ENCODE results near the gene NIT2.
"Not testable (repeated sequence)": the region's sequence is repeated elsewhere in the genome, so short reads cannot be mapped to it uniquely, and the experiment has no call there.

The NIT2 gene, protein sequence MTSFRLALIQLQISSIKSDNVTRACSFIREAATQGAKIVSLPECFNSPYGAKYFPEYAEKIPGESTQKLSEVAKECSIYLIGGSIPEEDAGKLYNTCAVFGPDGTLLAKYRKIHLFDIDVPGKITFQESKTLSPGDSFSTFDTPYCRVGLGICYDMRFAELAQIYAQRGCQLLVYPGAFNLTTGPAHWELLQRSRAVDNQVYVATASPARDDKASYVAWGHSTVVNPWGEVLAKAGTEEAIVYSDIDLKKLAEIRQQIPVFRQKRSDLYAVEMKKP

DNA sequence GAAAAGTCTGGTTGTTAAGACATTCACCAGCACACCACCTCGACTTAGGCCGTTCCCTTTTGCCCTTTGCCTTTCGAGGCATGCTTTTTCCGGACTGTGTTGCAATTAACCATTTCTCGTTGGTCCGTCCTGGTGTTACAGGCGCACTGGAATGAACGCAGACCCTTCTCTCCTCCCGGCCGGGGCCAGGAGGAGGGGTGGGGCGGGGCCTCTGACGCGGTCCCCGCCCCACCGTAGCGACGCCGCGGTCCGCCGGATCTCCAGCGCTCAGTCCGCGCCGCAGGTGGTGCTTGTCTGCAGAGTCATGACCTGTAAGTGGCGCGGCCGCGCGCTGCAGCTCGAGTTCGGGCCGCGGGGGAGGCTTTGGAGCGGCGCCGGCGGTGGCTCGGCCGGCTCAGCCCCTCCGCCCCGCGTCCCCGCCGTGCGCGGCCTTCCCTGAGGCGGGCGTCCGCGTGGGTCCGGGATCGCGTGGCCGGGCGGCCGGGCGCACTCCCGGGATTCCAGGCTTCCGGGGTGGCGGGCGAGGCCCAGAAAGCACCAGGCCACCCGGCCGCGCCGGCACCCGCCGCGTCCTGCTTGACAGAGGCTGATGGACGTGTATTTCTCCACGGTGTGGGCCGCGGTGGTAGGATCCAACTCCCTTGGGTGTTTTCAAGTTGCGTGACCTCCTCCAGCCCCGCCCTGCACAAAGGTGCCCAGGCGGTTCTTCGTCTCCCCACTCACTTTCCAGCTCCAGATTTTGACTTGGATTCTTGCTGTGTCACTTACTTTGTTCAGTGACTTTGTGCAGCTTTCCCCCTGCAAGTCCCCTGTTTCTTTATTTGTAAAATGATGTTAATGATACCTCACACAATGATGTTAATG is at the start of gene NIT2:
TSS of gene NIT2 (plus strand) at position 270 of the 864 bp plus-strand sequence. CDS start at position 305, 35 bp downstream.
- peak; percentile 67 for DNase-seq

DNA sequence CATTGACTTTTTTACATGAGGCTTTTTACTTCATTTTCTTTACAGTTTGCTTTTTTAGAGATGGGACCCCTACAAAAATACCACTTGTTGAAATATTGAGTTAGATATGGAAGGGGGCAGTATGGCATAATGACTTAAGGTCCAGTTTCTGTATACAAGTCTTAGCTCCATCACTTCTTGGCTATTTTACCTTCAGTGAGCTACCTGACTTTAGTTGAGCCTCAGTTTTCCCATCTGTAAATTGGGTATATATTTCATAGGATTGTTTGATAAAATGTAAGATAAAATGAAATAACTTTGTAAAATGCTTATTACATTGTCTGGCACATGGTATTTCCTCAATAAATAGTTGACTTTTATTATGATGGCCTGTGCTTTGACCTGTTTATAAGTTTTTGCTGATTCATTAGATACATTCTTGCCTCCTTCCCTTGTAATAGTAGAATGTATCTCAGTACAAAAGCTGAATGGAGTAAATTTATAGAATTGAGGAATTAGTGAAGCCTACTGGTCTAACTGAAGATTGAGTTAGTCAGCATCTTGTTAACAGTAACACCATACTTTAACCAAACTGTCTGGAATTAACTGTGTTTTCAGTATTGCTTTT is 46.2 kb upstream of the NIT2 start:
- DNase-seq = no peak

DNA sequence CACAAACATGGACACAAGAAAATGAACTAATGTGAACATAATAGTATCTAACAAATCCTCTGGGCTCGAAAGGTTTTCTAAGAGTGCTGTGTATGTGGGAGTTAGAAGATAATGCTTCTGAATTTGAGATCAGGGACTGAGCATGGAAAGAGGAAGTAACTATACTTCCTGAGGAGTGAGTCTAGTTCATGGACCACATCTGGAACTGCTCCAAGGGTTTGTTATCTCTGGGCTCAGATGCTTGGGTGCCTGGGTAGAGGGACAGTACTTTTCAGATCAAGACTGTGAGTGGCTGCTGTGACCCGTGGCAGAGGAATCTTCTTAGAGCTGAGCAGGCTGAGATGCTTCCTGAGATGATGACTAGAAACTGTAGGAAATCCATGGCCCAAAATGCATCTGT is 45.2 kb upstream of the NIT2 start:
- no peak for DNase-seq

DNA sequence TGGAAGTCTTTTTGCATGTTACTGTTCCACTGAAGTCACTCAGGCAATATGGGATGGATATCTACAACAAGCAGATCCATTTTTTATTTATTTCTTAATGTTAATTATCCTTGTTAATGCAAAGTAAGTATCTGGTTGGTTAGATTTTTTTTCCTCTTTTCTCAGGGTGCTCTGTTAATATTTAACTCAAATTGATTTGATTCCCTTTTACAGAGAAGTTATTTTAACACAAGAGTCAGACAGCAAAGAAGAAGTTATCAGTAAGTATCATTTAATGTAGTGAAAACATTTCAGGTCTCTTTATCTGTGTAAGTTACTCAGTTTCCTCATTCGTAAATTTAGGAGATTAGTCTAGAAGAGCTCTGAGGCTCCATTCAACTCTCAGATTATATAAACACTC is 39.5 kb upstream of the NIT2 start:
- DNase-seq = no peak

DNA sequence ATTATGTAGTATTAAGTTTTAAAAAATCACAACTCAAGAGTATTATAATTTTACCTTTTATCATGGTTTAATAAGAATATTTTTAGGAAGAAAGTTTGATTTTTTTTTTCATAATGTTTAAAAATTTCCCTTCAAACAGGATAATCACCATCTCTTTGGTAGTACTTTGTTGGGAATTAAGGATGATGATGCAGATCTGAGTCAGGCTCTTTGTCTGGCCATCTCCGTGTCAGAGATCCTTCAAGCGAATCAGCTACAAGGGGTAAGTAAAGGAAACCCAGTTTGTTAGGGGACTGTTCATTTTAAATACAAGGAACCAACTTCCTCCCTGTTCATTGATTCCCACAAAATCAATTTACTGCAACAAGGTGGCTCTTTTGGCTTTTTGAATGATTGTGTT is 36.8 kb upstream of the NIT2 start:
- no peak for DNase-seq

DNA sequence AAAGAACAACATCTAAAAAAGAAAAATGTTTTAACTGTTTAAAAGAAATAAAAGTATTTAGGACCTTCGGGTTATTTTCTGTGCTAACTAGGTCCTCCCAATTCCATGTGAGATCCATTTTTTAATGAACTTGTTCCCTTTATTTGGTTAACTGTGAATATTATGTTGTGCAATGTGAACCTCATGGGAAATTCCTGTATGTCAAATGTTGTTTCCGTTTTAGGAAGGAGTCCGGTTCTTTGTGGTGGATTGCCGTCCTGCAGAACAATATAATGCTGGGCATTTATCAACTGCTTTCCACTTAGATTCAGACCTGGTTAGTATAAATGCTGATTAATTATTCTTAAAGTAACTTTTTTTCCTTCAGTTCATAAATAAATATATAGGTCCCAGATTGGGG is 35.5 kb upstream of the NIT2 start:
- DNase-seq = no peak

DNA sequence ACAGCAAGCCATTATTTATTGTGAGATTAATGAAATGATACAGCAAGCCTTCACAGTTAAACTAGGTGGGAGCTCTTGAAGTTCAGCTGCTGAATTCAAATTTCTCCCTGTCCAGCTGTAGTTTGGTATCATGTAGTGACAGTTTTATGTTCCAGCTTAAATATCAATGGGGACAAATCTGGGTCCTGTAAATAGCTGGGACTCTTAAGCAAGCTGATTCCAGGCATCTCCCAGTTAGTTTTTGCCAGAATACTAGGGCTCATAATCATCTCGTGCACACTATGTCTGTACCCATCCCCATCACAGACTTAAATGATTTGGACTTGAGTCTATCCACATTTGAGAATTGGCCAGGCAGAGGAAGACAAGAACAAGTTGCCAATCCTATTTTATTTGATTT is 27.9 kb upstream of the NIT2 start:
- DNase-seq = no peak

DNA sequence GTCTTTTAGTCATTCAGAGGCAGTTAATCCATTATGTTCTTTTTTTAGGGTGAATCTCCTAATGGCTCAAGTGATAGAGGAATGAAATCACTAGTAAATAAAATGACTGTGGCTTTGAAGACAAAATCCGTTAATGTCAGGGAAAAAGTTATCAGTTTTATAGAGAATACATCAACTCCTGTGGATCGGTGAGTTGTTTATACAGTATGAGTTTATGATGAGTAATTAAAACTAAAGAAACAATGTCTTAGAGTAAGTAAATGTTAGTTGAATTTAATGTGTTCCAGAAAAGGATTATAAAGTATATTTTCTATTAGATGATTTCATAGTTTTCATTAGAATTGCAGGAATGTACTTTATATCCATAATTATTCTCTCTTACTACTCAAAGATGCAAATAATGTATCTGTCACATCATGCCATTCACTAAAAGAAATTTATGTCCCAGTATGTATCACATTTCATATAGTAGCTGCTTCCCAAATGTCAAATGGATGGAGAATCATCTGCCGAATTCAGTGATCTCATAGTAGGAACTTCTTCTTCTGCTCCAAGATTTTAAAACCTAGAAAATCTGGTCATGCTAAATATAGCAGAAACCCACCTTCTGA is 24.1 kb upstream of the NIT2 start:
- no peak for DNase-seq

DNA sequence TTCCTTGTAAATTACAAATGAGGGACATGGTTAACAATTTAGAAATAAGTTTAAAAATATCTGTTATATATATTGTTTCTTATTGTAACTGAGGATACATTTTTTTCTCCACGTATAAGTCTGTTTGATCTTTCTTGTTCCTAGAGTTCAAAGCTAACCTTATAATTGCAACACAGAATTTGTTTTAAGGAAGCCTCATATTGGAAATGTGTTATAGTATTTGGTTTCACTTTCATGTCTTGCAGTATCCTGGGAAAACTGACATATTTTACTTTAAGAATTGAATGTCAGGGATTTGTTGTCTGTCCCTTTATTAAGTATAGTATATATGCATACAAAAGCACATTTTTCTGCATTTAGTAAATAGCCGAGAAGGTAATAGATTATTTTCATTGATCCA is 23.5 kb upstream of the NIT2 start:
- no peak for DNase-seq

DNA sequence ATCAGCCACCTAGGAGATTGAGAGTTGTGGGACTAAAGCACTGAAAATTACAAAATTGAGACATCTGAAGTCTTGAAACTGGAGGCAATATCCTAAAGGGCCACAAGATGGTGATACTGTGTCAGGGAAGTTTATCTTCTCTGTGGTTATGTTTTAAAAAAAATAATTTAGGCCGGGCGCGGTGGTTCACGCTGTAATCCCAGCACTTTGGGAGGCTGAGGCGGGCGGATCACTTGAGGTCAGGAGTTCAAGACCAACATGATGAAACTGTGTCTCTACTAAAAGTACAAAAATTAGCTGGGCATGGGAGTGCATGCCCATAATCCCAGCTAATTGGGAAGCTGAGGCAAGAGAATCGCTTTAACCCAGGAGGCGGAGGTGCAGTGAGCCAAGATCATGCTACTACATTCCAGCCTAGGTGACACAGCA is 17.9 kb upstream of the NIT2 start:
- DNase-seq = peak; percentile 13

DNA sequence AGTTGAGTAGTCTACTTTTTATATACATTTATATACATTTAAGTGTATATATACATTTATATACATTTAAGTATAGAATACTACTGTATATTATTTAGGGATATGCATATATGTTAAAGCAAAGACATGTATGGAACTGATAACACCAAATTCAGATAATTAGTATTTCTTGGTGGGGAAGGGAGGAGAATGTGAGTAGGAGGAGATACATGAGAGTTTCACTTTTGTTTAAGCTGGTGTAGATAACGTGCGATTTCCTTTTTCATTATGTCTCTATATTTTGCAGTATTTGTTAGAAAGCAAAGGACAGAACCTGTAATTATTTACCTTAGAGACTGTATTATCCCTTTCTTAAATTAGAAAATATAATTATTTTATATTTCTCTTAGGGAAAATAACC is 16.6 kb upstream of the NIT2 start:
- DNase-seq = no peak

DNA sequence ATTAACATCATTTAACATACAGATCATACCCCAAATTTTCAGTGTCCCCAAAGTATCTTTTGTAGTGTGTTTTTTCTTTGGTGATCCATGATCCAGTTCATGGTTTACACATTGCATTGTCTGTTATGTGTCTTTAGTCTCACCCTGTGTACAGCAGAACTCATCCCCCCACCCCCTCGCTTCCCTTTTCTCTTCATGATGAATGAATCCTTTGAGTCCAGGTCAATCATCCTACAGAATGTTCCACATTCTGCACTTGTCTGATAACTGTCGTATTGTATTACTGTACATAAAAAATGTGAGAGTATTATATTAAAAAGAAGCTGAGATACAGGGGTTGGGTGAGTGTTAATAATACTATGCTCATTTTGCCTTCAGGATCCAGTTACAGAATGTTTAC is 14.6 kb upstream of the NIT2 start:
- DNase-seq = no peak

DNA sequence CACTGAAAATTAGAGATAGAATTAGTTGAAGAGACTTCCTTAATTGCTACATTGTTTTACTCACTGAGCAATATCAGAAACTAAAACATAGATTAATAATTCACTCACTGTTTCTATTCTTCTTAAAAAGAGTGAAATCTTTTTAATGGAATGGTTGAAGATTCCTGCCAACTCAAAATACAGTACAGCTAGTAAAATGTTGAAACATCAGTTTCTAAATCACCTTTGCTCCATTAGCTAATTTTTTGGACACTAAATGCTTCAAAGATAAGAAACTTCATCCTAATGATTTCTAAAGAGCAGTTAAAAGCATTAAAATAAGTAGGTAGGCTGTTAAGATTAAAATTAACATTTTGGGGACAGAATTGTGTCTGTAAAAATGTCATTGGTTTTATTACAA is 10.5 kb upstream of the NIT2 start:
- no peak for DNase-seq

DNA sequence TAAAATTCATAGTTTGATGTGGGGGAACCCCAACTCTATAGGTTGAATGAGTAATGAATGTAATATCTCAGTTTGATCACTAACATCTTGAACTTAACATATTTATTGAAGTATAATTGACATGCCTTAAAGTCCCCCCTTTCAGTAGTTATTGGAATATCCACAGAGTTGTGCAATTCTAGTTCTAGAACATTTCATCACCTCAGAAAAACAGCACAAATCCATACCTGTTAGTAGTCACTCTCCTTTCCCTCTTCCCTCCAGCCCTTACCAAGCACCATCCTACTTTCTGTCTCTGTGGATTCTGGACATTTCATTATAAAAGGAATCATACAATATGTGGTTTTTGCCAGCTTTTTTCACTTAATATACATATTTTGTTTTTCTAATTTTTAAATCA is 8.7 kb upstream of the NIT2 start:
- no peak for DNase-seq

DNA sequence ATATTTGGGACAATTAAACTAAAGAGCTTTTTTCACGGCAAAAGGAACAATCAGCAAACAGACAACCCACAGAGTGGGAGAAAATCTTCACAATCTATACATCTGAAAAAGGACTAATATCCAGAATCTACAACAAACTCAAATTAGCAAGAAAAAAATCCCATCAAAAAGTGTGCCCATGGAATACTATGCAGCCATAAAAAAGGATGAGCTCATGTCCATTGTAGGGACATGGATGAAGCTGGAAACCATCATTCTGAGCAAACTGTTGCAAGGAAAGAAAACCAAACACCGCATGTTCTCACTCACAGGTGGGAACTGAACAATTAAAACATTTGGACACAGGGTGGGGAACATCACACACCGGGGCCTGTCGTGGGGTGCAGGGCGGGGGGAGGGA is 7.2 kb upstream of the NIT2 start:
- DNase-seq = not testable (repeated sequence)

DNA sequence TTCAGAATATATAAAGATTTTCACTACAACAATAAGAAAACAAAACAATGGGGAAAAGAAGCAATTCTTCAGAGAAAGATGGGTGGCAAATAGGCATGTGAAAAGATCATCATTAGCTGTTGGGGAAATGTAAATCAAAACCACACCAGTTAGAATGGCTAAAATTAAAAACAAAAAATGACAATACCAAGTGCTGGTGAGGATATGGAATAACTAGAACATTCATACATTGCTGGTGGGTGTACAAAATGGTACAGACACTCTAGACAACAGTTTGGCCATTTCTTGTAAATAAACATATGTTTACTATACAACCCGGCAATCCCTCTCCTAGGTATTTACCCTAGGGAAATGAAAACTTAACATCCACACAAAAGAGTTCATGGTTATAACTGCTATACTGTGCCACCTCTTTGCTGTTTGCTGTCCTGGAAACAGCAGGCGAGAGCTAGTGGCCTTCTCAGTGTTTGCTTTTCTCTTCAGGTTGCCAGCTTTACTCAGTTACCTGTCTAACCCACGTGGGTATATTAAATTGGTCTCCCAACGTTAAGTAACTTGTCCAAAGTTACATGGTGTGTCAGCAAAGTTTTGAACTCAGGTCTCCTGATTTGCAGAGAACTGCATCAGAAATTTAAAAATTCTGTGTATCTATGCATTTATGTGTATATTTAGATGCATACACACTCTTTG is 4.6 kb upstream of the NIT2 start:
- DNase-seq = no peak

DNA sequence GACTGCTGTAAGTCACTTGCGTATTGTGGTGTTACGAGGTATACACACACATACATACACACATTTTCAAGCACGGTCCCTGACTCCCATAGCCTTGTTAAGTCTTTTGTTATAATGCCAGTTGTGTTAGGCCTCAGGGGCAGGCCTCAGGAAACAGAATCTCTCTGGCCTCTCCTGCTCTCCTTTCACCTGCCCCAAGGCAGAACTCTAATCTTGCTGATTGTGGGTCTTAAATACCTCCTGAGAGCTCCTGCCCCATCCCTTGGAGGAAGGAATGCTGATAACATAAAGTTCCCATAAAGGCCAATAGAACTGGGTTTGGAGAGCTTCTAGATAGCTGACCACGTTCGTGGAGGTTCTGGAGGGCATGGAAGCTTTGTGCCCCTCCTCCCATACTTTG is 3.9 kb upstream of the NIT2 start:
- DNase-seq = no peak

DNA sequence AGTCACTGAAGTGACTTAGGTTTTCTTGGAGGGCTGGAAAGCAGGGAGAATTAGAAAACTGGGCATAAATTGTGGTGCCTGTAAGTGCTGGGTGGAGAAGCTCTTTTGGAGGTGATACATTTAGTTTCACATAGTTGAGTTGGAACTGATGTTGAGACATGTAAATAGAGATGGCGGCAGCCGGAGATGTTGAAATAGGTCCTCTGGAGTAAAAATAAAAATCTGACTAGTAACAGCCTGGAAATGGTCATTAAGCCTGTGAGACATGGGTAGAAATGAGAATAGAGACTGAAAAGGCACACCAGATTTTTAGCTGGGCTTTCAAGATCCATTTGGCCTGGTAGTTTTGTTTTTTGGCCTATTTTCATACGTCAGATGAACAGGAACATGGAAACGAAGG is 2.9 kb upstream of the NIT2 start:
- no peak for DNase-seq

DNA sequence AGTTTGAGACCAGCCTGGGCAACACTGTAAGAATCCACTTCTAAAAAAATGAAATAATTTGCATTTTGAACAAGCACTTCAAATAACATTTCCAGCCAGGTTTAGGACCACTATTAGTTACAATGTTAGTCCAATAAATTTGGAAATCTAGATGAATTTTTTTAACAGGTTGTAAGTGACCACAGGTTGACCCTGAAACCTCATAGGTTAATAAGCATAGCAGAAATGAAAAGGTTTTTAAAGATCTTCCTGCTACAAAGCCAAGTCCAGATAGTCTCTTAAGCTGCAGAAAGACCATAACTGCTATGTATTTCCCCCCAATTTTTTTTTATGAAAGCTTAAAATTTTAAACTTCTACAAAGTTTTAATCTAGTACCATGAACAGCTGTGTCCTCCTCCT is 1.5 kb upstream of the NIT2 start:
- DNase-seq = no peak

DNA sequence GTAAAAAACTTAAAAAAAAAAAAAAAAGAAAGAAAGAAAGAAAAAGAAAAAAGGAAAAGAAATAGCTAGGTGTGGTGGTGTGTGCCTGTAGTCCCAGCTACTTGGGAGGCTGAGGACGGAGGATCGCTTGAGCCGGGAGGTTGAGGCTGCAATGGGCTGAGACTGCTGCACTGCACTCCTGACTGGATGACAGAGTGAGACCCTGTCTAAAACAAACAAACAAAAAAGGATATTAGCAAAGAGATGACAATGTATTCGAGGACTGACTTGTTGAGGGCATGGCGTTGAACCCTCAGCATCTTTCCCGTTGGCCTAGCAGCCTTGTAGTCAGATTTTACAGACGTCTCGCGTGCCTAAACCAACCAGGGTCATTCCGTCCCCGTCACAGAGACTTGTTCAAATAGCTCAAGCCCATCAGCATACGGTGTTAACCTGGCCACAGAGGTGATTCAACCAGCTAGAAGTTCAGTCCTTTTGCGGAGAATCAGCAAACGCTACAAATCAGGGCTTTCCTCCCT is 528 bp upstream of the NIT2 start:
- DNase-seq = no peak

DNA sequence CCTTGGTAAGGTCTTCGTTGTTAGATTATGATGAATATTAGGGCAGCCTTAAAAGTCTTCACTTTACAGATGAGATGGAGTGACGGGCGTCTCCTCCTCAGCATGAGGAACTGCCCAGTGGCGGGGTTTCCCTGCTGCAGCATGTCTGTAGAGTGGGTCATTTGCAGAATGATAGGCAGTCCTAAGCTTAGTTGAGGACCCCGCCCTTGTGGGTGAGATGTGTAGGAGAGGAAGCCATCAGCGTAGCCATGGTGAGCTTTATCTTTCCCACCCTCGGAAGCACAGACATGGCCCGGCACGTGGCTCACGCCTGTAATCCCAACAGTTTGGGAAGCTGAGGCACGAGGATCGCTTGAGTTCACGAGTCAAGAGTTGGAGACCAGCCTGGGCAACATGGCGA is 877 bp downstream of the NIT2 start:
- no peak for DNase-seq

DNA sequence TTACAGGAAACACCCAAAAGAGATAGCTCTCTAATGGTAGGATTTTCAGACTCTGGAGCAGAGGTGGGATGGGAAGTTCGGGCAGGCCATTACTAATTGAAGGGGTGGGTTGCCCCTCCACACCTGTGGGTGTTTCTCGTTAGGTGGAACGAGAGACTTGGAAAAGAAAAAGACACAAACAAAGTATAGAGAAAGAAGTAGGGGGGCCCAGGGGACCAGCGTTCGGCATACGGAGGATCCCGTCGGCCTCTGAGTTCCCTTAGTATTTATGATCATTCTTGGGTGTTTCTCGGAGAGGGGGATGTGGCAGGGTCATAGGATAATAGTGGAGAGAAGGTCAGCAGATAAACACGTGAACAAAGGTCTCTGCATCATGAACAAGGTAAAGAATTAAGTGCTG is 1.7 kb downstream of the NIT2 start:
- DNase-seq = not testable (repeated sequence)

DNA sequence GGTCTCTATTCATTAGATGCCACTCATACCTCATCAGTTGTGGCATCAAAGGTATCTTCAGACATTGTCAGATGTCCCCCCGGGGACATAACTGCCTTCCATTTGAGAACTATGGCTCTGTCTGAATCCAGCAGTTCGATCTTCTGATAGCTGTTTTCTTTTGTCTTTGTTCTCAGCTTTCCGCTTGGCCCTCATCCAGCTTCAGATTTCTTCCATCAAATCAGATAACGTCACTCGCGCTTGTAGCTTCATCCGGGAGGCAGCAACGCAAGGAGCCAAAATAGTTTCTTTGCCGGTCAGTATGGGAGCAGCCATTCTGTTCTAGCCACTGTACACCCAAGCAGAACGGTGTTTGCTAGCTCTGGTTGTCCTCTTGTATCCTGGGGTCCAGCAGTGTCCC is 4.4 kb downstream of the NIT2 start:
- no peak for DNase-seq

Measured in activated T-cell treated with anti-CD3 and anti-CD28 coated beads for 4 hours (primary cell).